Progenitor cell of endocrine pancreas (in vitro differentiated cells): ENCODE results near the gene CBLB. TPM values are rescaled to one million over a fixed set of nuclear protein-coding genes. Genes with fewer than 3 reads are reported as not detected.
A peak's percentile ranks its signal among the peaks of the same experiment; 100 is the strongest.

Experiments used
- DNase-seq: peaks from one replicate; pipeline ENCODE4 v3.0.0; 2021; ENCODE audit warnings: low spot score; ENCODE audit not compliant: unreplicated experiment
- H3K27ac Mint-ChIP-seq: 2 replicates; pipeline ENCODE4 v1.8.0; 2021; ENCODE audit warnings: mild to moderate bottlenecking, moderate library complexity, mixed read lengths
- H3K27me3 Mint-ChIP-seq: 2 replicates; pipeline ENCODE4 v1.8.0; 2021; ENCODE audit warnings: mixed read lengths
- H3K36me3 Mint-ChIP-seq: 2 replicates; pipeline ENCODE4 v1.8.0; 2022; ENCODE audit warnings: mixed read lengths; ENCODE audit not compliant: insufficient read depth
- H3K4me1 Mint-ChIP-seq: 2 replicates; pipeline ENCODE4 v1.8.0; 2021; ENCODE audit warnings: low read depth, mixed read lengths
- H3K4me3 Mint-ChIP-seq: 2 replicates; pipeline ENCODE4 v1.8.0; 2021; ENCODE audit warnings: low read depth, mild to moderate bottlenecking, moderate library complexity, mixed read lengths
- H3K9me3 Mint-ChIP-seq: 2 replicates; pipeline ENCODE4 v1.8.0; 2021; ENCODE audit warnings: low read depth, mixed read lengths
- CTCF ChIP-seq: fragments of 200-600 bp; sonication (generic); IDR thresholded peaks from one replicate; pipeline ENCODE4 v1.5.0; 2021; ENCODE audit warnings: antibody characterized with exemption, mild to moderate bottlenecking; ENCODE audit not compliant: unreplicated experiment
- total RNA-seq: library from RNA; stranded (reverse); gene quantifications from 2 replicates; pipeline ENCODE4 v1.2.1, GENCODE V29; 2021

The CBLB gene
- total RNA-seq, 1 donor from 2014 or later, result 64.1 TPM

GRCh38 chr3:105876780-105877327 is 8.0 kb upstream of the CBLB start:
- no peak for TF ChIP-seq CTCF
- no peak for DNase-seq
- no peaks in the 10 kb centered on the region for H3K36me3 Mint-ChIP-seq
- no peak overlapping the region for H3K27ac Mint-ChIP-seq
- H3K4me1 Mint-ChIP-seq, result no peaks in the 10 kb centered on the region
- no peak overlapping the region for H3K4me3 Mint-ChIP-seq
- peaks cover 3% of the 10 kb centered on the region for H3K9me3 Mint-ChIP-seq
- no peaks in the 10 kb centered on the region for H3K27me3 Mint-ChIP-seq

GRCh38 chr3:105869861-105870755 is 1.3 kb upstream of the CBLB start:
- peaks cover 38% of the 10 kb centered on the region for H3K4me1 Mint-ChIP-seq
- H3K27ac Mint-ChIP-seq, result peak overlapping the region; percentile 99
- TF ChIP-seq CTCF, result no peak
- H3K9me3 Mint-ChIP-seq, result no peaks in the 10 kb centered on the region
- peaks cover 4% of the 10 kb centered on the region for H3K36me3 Mint-ChIP-seq
- H3K4me3 Mint-ChIP-seq, result peak overlapping the region; percentile 98
- DNase-seq, result no peak
- H3K27me3 Mint-ChIP-seq, result no peaks in the 10 kb centered on the region

- H3K9me3 Mint-ChIP-seq, result no peaks in the 10 kb centered on the region
- H3K4me1 Mint-ChIP-seq, result peaks cover 43% of the 10 kb centered on the region
Measured at GRCh38 chr3:105869531-105869833, 670 bp upstream of the CBLB start.

GRCh38 chr3:105868431-105868741 is 426 bp downstream of the CBLB start:
- Mint-ChIP-seq H3K4me1 (peaks cover 43% of the 10 kb centered on the region), H3K27me3 (no peaks in the 10 kb centered on the region), H3K9me3 (no peaks in the 10 kb centered on the region), H3K27ac (peak overlapping the region; percentile 99), H3K36me3 (peaks cover 8% of the 10 kb centered on the region), H3K4me3 (peak overlapping the region; percentile 98)
- DNase-seq, result peak; percentile 56
- TF ChIP-seq CTCF, result no peak

More at GRCh38 chr3:105869531-105869833, 670 bp upstream of the CBLB start:
- Mint-ChIP-seq H3K4me3 (peak overlapping the region; percentile 98), H3K27ac (peak overlapping the region; percentile 99), H3K36me3 (peaks cover 5% of the 10 kb centered on the region), H3K27me3 (no peaks in the 10 kb centered on the region)
- no peak for DNase-seq
- TF ChIP-seq CTCF, result no peak

GRCh38 chr3:105867712-105868430 is 941 bp downstream of the CBLB start:
- Mint-ChIP-seq H3K36me3 (peaks cover 8% of the 10 kb centered on the region), H3K9me3 (no peaks in the 10 kb centered on the region), H3K4me3 (peak overlapping the region; percentile 98), H3K27ac (peak overlapping the region; percentile 99), H3K27me3 (no peaks in the 10 kb centered on the region), H3K4me1 (peaks cover 43% of the 10 kb centered on the region)
- DNase-seq, result no peak
- TF ChIP-seq CTCF, result no peak
